A673 (cell line): ENCODE measurements around the gene PREX1. TPM values are rescaled to one million over a fixed set of nuclear protein-coding genes. Genes with fewer than 3 reads are reported as not detected.

Source experiments
- BruUV-seq: library from RNA; stranded (reverse); fragments of 400-500 nt; replicated peaks from 2 replicates; lab custom pipeline; 2021; lab: Mats Ljungman, UMichigan
- CTCF ChIA-PET: fragments of 300-600 bp; sonication (Branson Sonifier 250); formaldehyde crosslinking; loops from one replicate; lab custom pipeline; 2022; ENCODE audit warnings: antibody characterized with exemption; lab: Charles Lee
- POLR2A ChIA-PET: fragments of 300-600 bp; sonication (Branson Sonifier 250); formaldehyde crosslinking; loops from one replicate; lab custom pipeline; 2022; ENCODE audit warnings: antibody characterized with exemption; ENCODE audit not compliant: low non-redundant PET; lab: Charles Lee
- DNase-seq: peaks from one replicate; pipeline ENCODE4 v3.0.0-alpha.2; 2015; ENCODE audit warnings: low spot score
- H3K27ac ChIP-seq: fragments of 200-600 bp; sonication (generic); 2 replicates; pipeline ENCODE4 v1.5.1; 2016; ENCODE audit warnings: mixed run types, low read depth, mild to moderate bottlenecking, mixed read lengths, antibody characterized with exemption, low read length; ENCODE audit not compliant: poor library complexity, severe bottlenecking
- H3K27me3 ChIP-seq: fragments of 200-600 bp; sonication (generic); replicated peaks from 2 replicates; pipeline ENCODE4 v1.6.1; 2017; ENCODE audit warnings: mixed run types, low read depth, mild to moderate bottlenecking, mixed read lengths, antibody characterized with exemption, low read length; ENCODE audit not compliant: insufficient read depth, poor library complexity
- H3K36me3 ChIP-seq: fragments of 200-600 bp; sonication (generic); 2 replicates; pipeline ENCODE4 v1.6.1; 2016; ENCODE audit warnings: mixed run types, mild to moderate bottlenecking, mixed read lengths, antibody characterized with exemption, low read length; ENCODE audit not compliant: insufficient read depth, poor library complexity, severe bottlenecking
- H3K4me1 ChIP-seq: fragments of 200-600 bp; sonication (generic); 2 replicates; pipeline ENCODE4 v1.6.1; 2017; ENCODE audit warnings: mixed run types, mild to moderate bottlenecking, mixed read lengths, antibody characterized with exemption, low read length; ENCODE audit not compliant: insufficient read depth, poor library complexity, severe bottlenecking
- H3K4me3 ChIP-seq: fragments of 200-600 bp; sonication (generic); 2 replicates; pipeline ENCODE4 v1.5.1; 2016; ENCODE audit warnings: low read depth, mixed run types, mild to moderate bottlenecking, mixed read lengths, low read length; ENCODE audit not compliant: poor library complexity, severe bottlenecking
- H3K9me3 ChIP-seq: fragments of 200-600 bp; sonication (generic); 2 replicates; pipeline ENCODE4 v1.6.1; 2016; ENCODE audit warnings: mixed run types, low read depth, mild to moderate bottlenecking, mixed read lengths, antibody characterized with exemption, low read length; ENCODE audit not compliant: poor library complexity, severe bottlenecking
- EZH2 ChIP-seq: fragments of 200-600 bp; sonication (generic); IDR thresholded peaks from 2 replicates; pipeline ENCODE4 v1.6.1; 2017; ENCODE audit warnings: borderline replicate concordance, low read depth, mild to moderate bottlenecking, mixed read lengths, antibody characterized with exemption, low read length; ENCODE audit not compliant: poor library complexity, severe bottlenecking
- intact Hi-C: fragments of 100-400 bp; cut with micrococcal nuclease; formaldehyde crosslinking; loops from one replicate; pipeline ENCODE4 v1.10.0; 2022; ENCODE audit not compliant: unreplicated experiment
- total RNA-seq: library from RNA; stranded (reverse); gene quantifications from 2 replicates; pipeline ENCODE4 v1.2.3, GENCODE V29; 2021
- TF ChIP-seq, protein P1 (sequence below): fragments of 300-800, 200-600 bp; sonication (generic); conservative IDR thresholded peaks from 2 replicates; pipeline ENCODE4 v1.5.1; 2017; ENCODE audit warnings: low read depth, mild to moderate bottlenecking, antibody characterized with exemption, low read length, moderate library complexity, mixed read lengths

Gene PREX1
- total RNA-seq, 1 experiment from 2014 or later = 145 TPM

DNA sequence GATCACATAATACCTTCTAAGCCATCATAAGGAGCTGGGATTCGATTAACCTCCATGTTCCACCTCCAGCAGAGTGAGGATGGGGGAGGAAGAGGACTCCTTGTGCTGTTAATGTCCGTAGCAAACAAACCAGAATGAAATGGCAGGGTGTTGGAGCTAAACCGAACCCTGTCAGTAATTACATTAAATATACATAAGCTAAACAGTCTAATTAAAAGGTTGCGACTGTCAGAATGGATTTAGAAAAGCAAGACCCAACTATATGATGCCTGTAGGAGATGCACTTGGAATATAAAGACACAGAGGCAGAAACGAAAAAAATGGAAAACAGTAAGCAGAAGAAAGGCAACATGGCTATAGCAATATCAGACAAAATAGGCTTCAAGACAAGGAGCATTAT lies 13.2 kb downstream of the PREX1 start:
- peaks cover 45% of the 10 kb centered on the region for H3K4me1 ChIP-seq
- no peaks in the 10 kb centered on the region for H3K9me3 ChIP-seq
- TF ChIP-seq, protein P1, sequence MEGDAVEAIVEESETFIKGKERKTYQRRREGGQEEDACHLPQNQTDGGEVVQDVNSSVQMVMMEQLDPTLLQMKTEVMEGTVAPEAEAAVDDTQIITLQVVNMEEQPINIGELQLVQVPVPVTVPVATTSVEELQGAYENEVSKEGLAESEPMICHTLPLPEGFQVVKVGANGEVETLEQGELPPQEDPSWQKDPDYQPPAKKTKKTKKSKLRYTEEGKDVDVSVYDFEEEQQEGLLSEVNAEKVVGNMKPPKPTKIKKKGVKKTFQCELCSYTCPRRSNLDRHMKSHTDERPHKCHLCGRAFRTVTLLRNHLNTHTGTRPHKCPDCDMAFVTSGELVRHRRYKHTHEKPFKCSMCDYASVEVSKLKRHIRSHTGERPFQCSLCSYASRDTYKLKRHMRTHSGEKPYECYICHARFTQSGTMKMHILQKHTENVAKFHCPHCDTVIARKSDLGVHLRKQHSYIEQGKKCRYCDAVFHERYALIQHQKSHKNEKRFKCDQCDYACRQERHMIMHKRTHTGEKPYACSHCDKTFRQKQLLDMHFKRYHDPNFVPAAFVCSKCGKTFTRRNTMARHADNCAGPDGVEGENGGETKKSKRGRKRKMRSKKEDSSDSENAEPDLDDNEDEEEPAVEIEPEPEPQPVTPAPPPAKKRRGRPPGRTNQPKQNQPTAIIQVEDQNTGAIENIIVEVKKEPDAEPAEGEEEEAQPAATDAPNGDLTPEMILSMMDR = no peak
- TF ChIP-seq EZH2 = no peak
- intact Hi-C loops = no loop called here
- POLR2A ChIA-PET = no interaction called here
- H3K36me3 ChIP-seq = peaks cover 52% of the 10 kb centered on the region
- CTCF ChIA-PET = no interaction called here
- H3K27ac ChIP-seq = peak overlapping the region; percentile 14
- no peaks in the 10 kb centered on the region for H3K27me3 ChIP-seq
- no peak for DNase-seq
- no peak overlapping the region for H3K4me3 ChIP-seq
- BruUV-seq = no TSS peak

DNA sequence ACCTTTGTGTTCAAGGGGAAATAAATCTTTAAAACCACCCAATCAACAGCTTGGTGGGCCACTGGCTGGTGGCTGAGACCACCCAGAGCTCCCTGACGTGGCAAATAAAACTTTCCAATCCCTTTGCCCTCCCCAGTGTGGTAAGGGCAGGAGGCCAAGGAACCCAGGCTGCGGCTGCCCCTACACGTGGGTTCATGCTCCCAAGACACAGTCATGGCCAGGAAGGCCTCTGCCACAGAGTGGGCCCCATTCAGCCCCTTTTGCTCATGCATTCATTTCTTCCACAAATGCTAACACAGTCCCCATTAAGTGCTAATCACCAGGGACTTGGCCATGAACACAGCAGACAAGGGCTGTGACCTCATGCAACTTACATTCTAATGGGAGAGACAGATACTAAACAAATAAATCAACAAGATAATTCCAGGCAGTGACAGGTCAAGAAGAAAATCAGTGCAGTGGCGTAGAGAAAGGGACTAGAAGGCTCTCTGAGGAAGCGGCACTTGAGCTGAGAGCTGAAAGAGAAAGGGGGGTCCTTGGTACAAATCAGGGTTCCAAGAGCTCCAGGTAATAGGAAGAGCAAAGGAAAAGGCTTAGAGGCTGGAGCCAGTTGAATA lies 13.8 kb downstream of the PREX1 start:
- CTCF ChIA-PET = no interaction called here
- no peaks in the 10 kb centered on the region for H3K27me3 ChIP-seq
- TF ChIP-seq, protein P1 = no peak
- TF ChIP-seq EZH2 = no peak
- no TSS peak for BruUV-seq
- peaks cover 4% of the 10 kb centered on the region for H3K9me3 ChIP-seq
- H3K27ac ChIP-seq = peak overlapping the region; percentile 14
- POLR2A ChIA-PET = no interaction called here
- H3K4me3 ChIP-seq = no peak overlapping the region
- peaks cover 45% of the 10 kb centered on the region for H3K4me1 ChIP-seq
- DNase-seq = no peak
- intact Hi-C loops = no loop called here
- peaks cover 52% of the 10 kb centered on the region for H3K36me3 ChIP-seq

- CTCF ChIA-PET = no interaction called here
- intact Hi-C loops = no loop called here
Measured at GRCh38 chr20:48813446-48813747, 14.4 kb downstream of the PREX1 start.

More at GRCh38 chr20:48813446-48813747, 14.4 kb downstream of the PREX1 start:
- H3K27ac ChIP-seq = no peak overlapping the region
- H3K36me3 ChIP-seq = peaks cover 51% of the 10 kb centered on the region
- H3K9me3 ChIP-seq = peaks cover 4% of the 10 kb centered on the region
- no peaks in the 10 kb centered on the region for H3K27me3 ChIP-seq
- H3K4me3 ChIP-seq = no peak overlapping the region
- TF ChIP-seq, protein P1 = no peak
- no peak for TF ChIP-seq EZH2
- BruUV-seq = no TSS peak
- DNase-seq = no peak
- POLR2A ChIA-PET = no interaction called here
- peaks cover 39% of the 10 kb centered on the region for H3K4me1 ChIP-seq
